Stimulated activated CD4-positive, alpha-beta T cell treated with anti-CD3 and anti-CD28 coated beads, Interleukin-2, amount 100 ng/mL, for 4 hours (primary cell): ENCODE measurements around the gene RIPK1.

Experiments used
- DNase-seq: peaks from one replicate; pipeline ENCODE4 v3.0.0-alpha.2; 2020; ENCODE audit warnings: low read depth

Gene RIPK1

DNA sequence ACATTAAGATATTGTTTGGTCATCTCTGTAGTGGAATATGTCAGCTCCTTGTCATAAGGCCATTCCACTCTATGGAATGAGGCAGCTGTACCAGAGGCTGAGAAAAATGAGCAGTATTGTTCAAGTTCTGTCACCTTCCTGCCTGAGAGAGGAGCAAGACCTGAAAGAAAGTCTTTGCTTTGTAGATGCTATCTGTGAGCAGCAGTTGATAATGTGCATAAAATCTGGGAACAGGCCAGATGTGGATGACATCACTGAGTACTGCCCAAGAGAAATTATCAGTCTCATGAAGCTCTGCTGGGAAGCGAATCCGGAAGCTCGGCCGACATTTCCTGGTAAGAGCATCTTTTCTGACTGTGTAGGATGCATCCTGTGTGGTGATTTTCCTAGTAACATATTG, 16.8 kb downstream of the RIPK1 start:
- DNase-seq, result no peak

DNA sequence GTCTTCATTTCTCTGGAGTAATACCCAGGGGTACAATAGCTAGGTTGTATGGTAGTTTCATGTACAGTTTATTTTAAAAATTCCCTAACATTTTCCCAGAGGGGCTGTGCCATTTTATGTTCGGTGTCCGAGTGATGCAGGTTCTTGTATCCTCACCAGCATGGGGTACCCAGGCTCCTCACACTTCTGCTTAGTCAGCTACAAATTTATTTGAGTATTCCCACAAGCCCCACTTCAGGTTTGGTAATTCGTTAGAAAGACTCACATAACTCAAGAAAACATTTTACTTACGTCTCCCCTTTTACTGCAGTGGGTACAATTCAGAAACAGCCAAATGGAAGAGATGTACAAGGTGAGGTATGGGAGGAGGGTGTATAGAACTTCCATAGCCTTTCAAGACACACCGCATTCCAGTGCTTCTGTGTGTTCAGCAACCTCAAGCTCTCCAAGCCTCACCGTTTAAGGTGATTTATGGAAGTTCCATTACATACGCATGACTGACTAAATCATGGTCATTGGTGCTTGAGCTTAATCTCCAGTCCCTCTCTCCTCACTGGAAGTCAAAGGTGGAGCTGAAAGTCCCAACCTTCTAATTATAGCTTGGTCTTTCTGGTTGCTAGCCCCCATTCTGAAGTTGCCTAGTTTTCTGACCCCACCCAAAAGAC, 18.1 kb downstream of the RIPK1 start:
- no peak for DNase-seq

DNA sequence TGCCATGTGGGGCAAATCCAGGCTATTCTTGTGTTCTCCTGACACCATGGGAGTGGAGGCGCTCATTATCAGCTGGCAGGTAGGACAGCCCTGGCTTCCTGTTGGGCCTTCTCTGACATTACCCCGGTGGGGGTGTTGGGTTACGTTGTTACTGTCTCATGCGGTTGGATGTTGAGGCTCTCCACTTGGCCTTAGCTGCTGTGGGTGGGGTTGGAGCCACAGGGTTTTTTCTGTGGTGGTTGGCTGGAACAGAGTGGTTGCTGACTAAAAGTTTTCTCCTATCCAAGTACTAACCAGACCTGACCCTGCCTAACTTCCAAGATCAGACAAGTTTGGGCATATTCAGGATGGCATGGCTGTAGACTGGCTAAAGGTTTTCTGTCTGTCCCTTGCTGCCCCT, 20.2 kb downstream of the RIPK1 start:
- DNase-seq, result no peak

DNA sequence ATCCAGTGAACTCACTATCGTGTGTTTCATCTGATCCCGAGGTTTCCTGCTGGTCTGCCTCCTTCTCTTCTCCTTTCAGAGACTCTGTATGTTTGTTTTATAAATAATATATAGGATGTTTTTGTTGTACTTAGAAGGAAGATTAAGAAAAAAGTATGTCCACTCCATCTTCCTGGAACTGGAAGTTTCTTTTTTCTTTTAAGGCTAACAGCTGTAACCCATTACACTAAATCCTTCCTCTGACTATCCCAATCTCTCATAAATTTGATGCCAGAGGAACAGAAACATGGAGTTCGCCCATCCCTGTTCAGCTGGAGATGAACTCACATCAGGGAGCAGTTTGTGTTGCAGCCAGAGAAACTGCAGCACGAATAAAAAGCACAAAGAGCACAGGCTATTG, 20.7 kb downstream of the RIPK1 start:
- no peak for DNase-seq

DNA sequence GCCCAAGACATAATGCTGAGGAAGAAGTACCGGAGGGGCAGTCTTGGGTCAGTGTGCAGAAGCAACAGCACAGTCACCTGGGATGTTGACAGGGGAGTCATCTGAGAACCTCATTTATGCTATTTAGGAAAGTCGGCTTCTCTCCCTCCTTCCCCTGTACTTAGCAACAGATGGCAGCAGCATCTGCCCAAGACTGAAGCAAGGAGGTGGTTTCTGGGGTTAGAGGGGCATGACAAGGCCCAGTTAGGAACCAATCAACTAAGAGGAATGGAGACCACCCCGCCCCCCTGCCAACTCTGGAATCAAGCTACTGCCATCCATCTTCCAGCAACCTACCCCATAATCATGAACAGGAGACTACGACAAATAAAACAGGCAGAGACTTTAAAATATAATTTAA, 21.7 kb downstream of the RIPK1 start:
- DNase-seq, result no peak

DNA sequence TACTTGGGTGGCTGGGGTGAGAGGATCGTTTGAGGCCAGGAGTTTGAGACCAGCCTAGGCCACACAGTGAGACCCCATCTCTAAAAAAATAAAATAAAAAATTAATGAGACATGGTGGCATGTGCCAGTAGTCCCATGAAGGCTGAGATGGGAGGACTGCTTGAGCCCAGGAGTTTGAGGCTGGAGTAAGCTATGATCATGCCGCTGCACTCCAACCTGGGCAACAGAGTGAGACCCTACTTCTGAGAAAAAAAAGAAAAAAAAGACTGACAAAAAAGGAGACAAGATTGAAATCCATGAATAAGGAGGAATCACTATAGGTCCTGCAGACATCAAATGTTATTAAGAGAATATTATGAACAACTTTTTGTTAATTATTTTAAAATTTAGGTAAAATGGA, 26.5 kb downstream of the RIPK1 start:
- DNase-seq, result no peak

DNA sequence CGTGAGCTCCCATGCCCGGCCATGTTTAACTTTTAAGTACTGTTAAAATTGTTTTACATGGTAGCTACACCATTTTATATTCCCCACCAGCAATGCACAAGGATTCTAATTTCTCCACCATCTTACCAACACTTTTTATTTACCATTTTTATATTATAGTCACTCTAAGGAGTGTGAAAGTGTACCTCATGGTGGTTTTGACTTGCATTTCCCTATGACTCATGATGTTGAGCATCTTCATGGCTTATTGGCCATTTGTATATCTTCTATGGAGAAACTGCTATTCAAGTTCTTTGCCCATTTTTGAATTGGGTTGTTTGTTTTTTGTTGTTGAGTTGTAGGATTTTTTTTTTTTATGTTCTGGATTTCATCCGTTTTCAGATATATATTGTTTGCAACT, 34.6 kb downstream of the RIPK1 start:
- no peak for DNase-seq

DNA sequence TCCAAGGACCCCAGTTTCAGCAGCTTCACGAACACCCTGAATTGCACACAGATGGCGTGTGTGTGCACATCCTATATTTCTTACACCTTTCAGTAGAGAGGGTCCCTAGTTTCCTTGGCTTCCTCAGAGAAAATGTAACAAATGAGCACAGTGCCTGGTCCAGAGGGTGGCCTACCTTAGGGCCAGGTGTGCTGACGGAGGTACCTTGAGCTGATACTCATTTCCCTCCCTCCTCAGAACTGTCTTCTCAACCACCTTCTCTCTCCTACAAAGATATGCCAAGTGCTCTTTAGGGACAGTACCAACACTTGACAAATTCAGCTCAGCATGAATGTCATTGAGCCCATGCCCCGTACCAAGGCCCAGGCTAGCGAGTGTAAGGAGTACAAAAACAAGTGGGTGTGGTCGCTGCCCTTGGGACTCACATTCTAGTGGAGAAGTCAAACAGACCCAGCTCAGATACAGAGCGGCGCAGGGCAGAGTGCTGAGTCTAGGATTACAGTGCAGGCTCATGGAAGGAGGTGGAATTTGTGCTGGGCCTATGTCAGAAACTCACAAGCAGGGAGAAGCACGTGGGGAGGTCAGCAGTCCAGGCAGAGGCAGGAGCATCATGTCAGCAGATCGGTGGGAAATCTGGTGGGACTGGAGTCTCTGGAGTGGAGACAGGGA, 40.6 kb downstream of the RIPK1 start:
- no peak for DNase-seq

DNA sequence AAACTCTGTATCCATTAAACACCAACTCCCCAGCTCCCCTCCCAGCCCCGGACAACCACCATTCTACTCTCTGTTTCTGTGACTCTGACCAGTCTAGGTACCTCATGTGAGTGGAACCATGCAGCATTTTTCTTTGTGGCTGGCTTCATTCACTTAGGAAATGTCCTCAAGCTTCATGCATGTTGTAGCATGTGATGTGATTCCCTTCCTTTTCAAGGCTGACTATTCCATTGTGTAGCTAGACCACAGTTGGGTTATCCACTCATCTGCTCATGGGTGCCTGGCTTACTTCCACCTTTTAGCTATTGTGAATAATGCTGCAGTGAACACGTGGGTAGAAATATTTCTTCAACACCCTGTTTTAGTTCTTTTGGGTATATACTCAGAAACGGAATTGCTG, 41.5 kb downstream of the RIPK1 start:
- DNase-seq, result no peak

DNA sequence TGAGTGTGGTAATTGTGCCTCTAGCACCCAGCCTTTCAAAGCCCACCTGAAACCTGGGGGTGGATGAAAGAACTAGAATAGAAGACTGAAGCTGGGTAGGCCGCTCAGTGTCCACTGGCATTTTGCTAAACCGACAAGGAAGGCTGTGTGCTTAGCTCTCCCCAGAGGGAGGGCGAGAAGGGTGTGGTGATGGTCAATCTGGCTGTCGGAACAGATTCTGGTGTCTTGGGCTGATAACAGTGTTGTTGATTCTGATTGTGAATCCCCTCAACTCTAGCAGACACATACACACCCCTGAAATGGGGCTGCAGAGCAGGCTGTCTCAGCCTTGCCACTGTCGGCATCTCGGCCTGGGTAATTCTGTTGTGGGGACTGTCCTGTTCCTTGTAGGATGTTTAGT, 46.1 kb downstream of the RIPK1 start:
- no peak for DNase-seq

DNA sequence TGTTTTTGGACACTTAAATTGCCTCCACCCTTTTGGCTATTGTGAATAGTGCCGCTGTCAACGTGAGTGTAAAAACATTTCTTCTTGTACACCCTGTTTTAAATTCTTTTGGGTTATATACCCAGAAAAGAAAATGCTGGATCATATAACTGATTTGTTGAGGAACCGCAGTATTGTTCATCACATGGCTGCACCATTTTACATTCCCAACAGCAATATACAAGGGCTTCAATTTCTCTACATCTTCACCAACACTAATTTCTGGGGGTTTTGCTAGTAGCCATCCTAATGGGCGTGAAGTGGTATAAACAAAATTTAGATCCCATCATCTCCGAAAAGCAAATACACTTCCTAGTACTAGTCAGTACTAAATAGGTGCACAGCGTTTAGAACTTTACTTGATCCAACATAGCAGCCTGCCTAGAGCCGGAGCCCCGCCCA, 49.6 kb downstream of the RIPK1 start:
- DNase-seq, result no peak

DNA sequence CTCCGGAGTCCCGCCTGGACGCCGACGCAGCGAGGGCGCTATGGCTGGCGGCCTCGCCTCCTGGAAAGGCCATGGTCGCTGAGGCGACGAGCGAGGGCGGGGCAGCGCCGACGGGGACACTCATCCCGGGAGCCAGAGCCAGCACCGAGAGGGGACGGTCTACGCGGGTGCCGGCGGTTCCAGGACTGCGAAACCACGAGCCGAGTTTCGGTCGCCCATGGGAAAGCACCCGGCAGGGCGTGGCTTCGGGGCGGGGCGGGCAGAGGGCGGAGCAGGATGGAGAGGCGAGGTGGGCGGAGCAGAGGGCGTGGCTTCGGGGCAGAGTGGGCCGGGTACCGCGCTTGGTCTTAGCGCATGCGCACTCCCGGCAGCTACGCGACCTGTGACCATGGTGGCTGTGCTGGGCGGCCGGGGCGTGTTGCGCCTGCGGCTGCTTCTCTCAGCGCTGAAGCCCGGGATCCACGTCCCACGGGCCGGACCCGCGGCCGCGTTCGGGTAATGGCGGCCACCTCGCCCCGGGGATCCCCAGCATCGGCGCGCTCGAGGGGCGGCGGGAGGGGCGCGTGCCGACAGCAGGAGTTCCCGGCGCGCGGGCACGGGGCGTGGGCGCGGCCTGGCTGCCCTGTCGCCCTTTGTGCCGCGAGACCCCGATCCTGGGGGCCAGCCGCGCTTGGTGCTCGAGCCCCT, 50.2 kb downstream of the RIPK1 start, which contains the start of gene BPHL:
Gene BPHL, plus strand, starts transcription at position 359 of the 687 bp plus-strand sequence. Its CDS starts 30 bp downstream, at position 389.
- DNase-seq, result peak; percentile 99

DNA sequence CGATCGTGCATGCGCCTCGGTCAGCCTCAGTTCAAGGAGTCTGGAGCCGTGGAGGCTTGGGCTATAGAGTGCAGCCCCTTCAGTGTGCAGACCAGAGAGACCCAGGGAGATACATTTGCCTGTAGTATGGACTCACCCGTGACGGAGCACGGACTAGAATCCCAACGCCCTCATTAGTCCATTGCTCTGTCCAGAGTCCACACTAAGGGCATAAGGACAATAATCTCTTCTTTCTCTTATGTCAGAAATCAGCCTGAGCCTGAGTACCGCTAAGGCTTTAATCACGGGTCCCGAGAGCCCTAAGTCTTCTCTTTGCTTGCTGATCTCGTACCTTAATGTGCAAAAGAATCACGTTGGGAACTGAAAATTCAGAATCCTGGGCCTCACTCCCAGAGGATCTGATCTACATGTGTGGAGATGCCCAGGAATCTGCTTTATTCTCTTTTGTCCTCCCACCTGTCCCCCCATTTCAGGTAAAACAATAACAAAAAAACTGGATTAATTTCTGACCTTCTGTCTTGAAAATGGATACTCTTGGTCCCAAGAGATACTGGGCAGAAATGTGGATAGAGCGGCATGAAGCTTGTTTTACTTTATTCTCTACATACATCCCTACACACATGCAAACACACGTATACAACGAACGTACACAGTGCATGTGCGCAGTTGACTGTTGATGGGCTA, 50.9 kb downstream of the RIPK1 start:
- no peak for DNase-seq

DNA sequence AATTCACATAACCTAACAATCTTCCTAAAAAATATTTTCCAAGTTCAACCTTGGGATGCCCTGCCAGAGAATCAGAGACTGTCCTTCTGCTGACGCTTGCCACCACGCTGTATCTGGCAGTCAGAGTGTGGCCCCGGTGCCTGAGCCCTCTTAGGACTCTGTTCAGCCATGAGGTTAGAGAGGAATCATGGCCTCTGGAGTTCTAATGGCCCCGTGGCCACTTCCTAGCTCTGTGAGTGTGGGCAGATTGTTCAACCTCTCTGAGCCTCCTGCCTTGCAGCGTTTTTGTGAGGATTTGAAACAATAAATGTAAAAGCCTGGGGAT, 52.4 kb downstream of the RIPK1 start:
- DNase-seq, result no peak

DNA sequence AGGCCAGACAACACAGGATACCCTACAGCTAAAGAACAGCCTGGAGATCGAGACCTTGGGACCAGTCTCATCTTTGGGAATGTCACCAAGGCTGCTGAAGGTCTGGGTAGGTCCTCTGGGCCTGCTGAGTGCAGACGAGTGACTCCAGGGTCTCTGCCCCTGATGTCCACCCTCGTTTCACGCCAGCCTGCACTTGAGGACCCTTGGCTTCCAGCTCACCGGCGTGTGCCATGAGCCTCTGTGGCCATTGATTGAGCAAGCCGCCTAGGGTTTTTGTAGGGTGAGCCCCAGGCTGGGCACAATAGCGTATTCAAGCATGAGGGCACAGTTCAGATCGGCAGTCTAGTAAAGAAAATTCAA, 54.5 kb downstream of the RIPK1 start:
- DNase-seq, result no peak

DNA sequence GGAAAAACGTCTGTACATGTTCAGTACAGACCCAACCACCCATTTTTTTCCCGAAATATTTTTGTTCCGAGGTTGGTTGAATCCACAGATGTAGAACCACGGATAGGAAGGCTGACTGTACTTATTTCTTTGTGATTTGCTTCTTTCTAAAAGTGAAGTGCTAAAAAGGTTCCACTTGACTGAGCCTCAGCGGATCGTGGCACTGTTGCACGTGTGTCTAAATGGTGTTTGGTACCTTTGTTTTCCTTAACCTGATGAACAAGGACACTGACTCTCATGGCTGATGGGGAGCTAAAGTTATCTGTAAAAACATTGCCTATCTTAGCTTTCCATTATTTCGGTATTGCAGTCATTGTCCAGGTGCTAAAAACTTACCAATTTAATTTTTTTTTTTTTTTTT, 56.4 kb downstream of the RIPK1 start:
- DNase-seq, result no peak

DNA sequence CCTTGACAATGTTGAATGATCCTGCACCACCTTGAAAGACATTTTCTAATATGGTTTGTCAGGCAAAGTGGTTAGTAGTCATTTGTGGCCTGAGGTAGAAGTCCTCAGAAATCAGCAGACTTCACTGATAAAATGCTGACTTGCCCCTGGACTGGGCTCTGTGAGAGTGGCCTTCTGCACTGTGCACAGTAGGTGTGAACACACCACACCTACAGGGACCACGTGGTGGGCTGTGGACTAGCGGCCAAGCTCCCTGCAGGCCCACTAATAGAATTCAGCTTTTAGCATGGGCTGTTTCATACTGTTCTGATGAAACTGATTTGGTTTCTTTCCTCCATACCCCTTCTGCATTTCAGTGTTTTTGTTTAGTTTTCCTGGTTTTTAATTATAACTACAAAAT, 57.5 kb downstream of the RIPK1 start:
- DNase-seq, result no peak

DNA sequence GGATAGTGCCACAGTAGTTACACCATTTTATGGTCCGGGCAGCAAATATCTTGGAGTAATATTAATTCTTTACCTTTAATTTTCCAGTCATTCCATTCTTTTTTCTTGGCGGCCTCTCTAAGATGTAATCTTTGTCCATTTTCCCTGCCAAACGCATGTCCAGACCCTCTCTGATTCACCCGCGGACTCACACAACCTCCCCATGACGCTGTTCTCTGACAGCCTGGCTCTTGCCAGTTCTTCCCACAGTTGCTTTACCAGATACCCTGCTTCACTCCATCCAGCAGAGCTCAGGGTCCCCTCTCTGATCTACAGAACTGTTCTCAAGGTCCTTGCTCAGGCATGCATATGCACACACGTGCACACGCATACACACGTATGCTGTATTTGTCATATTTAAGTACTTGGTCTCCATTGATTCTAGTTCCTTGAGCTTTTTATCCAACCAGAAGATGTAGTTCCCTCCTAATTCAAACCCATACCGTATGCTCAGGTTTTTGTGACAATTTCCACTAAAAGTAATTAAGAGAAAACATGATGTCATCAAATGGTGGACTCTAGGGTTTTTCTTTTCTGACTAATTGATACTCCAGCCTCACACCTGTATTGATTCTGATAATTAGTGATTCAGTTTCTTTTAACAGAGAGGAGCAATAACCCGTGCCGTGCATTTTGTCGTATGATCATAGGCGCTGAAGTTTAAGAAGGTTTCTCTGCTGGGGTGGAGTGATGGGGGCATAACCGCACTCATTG, 60.2 kb downstream of the RIPK1 start:
- DNase-seq, result no peak

DNA sequence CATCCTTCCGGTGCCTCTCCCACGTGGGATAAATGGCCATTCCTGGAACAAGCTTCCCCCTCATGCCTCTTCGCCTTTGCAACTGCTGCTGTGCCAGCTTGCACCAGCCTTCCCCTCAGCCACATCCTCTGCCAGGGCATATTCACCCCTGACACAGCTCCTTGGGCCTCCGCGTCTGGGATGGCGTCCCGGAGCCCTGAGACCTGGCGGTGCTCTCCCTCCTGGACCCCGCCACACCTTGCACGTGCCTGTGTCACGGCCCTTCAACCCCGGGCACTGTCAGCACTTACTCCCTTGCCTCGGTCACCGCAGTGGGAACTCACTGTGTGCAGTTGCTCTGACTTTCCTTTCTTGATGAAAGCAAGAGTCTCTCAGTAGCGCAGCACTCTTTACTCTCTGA, 63.4 kb downstream of the RIPK1 start:
- DNase-seq, result no peak

DNA sequence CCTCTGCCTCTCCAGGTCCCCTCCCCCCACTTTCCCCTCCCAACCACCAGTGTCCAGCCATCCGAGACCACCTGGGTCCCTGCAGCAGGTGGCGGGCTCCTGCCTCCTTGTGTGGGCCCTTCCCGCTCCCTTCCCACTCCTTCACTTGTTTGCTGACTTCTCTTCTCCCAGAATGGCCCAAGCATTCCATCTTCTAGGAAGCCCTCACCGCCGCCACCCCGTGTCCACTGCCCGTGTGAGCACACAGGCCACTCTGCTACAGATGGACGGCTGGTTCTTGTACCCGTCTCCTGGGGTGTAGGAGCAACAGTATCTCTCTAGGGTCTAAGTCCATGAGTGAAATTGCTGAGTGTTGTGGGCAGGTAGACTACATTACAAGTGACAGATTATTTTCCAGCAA, 65.2 kb downstream of the RIPK1 start:
- no peak for DNase-seq

DNA sequence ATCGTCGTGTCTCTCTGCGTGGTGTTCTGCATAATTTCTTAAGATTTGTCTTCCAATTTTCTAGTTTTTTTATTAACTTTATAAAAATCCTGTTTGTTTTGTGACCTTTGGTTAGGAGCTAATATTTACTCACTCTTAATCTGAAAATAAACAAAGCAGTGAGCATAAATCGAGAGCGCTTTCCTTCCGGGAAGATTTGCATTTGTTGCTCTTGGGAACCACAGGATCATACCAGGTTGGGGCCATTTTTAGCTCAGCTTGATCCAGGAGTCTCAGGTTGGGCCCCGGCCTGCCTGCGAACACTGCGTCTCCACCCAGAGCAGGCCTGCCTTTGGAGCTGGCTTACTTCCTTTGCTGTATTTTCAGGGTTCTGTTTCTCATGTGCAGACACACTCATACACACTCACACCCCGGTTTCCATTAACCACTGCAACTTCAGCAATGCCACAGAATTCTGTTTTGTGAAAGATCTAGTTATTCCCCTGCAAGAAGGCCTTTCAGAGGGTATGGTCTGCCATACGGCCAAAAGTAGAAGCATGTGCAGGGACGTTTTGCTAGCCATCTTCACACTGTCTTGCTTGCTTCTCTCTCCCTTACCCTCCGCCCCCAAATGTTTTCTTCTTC, 67.5 kb downstream of the RIPK1 start:
- DNase-seq, result no peak
